HFF-Myc (cell line): ENCODE data around the gene PPP1R14D.

ENCODE experiments used
- DNase-seq: peaks from one replicate; pipeline ENCODE4 v3.0.0-alpha.2; 2011; ENCODE audit warnings: low read depth; ENCODE audit errors: extremely low read depth
- H3K4me3 ChIP-seq: replicated peaks from 2 replicates; pipeline ENCODE4 v1.5.1; 2011; ENCODE audit warnings: low read depth, mild to moderate bottlenecking, control low read depth, low read length
- TF ChIP-seq, protein P1 (sequence below): IDR thresholded peaks from 2 replicates; pipeline ENCODE4 v1.5.1; 2012; ENCODE audit warnings: mild to moderate bottlenecking, low read depth, low read length, control low read depth; ENCODE audit errors: missing control alignments

The PPP1R14D gene

GRCh38 chr15:40766194-40766815 is 62.2 kb downstream of the PPP1R14D start:
- no peak for DNase-seq
- no peak overlapping the region for H3K4me3 ChIP-seq

More at GRCh38 chr15:40766194-40766815, 62.2 kb downstream of the PPP1R14D start:
- TF ChIP-seq, protein P1, sequence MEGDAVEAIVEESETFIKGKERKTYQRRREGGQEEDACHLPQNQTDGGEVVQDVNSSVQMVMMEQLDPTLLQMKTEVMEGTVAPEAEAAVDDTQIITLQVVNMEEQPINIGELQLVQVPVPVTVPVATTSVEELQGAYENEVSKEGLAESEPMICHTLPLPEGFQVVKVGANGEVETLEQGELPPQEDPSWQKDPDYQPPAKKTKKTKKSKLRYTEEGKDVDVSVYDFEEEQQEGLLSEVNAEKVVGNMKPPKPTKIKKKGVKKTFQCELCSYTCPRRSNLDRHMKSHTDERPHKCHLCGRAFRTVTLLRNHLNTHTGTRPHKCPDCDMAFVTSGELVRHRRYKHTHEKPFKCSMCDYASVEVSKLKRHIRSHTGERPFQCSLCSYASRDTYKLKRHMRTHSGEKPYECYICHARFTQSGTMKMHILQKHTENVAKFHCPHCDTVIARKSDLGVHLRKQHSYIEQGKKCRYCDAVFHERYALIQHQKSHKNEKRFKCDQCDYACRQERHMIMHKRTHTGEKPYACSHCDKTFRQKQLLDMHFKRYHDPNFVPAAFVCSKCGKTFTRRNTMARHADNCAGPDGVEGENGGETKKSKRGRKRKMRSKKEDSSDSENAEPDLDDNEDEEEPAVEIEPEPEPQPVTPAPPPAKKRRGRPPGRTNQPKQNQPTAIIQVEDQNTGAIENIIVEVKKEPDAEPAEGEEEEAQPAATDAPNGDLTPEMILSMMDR, result no peak
